HepG2 (cell line): ENCODE results near the gene NEK6. TPM values are rescaled to one million over a fixed set of nuclear protein-coding genes. Genes with fewer than 3 reads are reported as not detected.

ENCODE experiments used
- DNMT3B ChIP-seq: conservative IDR thresholded peaks from 2 replicates; pipeline ENCODE4 v1.6.1; 2016; ENCODE audit warnings: missing biosample characterization, control low read depth
- E2F5 ChIP-seq: sonication (generic); formaldehyde crosslinking; conservative IDR thresholded peaks from 2 replicates; pipeline ENCODE4 v1.4.0; 2020; ENCODE audit warnings: missing genetic modification reagents
- HMG20A ChIP-seq: IDR thresholded peaks from 2 replicates; pipeline ENCODE4 v1.6.1; 2016; ENCODE audit warnings: borderline replicate concordance
- KLF12 ChIP-seq: sonication (generic); formaldehyde crosslinking; IDR thresholded peaks from 2 replicates; pipeline ENCODE4 v1.4.0; 2020; ENCODE audit warnings: missing genetic modification reagents, borderline replicate concordance
- MZF1 ChIP-seq: sonication (generic); formaldehyde crosslinking; IDR thresholded peaks from 2 replicates; pipeline ENCODE4 v1.8.1; 2023; ENCODE audit warnings: mild to moderate bottlenecking, missing genetic modification reagents, borderline replicate concordance
- SIX4 ChIP-seq: sonication (generic); formaldehyde crosslinking; IDR thresholded peaks from 2 replicates; pipeline ENCODE4 v1.4.0; 2020; ENCODE audit warnings: missing genetic modification reagents
- ZBTB20 ChIP-seq: sonication (generic); formaldehyde crosslinking; IDR thresholded peaks from 2 replicates; pipeline ENCODE4 v1.8.1; 2023; ENCODE audit warnings: missing genetic modification reagents, low read depth, mild to moderate bottlenecking, borderline replicate concordance
- ZMYM2 ChIP-seq: sonication (generic); formaldehyde crosslinking; IDR thresholded peaks from 2 replicates; pipeline ENCODE4 v1.8.0; 2022; ENCODE audit warnings: mild to moderate bottlenecking, missing genetic modification reagents
- ZNF101 ChIP-seq: sonication (generic); formaldehyde crosslinking; IDR thresholded peaks from 2 replicates; pipeline ENCODE4 v1.4.0; 2020; ENCODE audit warnings: mild to moderate bottlenecking, low read depth, missing genetic modification reagents, borderline replicate concordance
- ZNF136 ChIP-seq: sonication (generic); formaldehyde crosslinking; IDR thresholded peaks from 2 replicates; pipeline ENCODE4 v1.8.1; 2022; ENCODE audit warnings: low read depth, mild to moderate bottlenecking, moderate library complexity, missing genetic modification reagents
- ZNF143 ChIP-seq: sonication (generic); formaldehyde crosslinking; IDR thresholded peaks from 2 replicates; pipeline ENCODE4 v1.4.0; 2020; ENCODE audit warnings: missing genetic modification reagents
- ZNF180 ChIP-seq: sonication (generic); formaldehyde crosslinking; IDR thresholded peaks from 2 replicates; pipeline ENCODE4 v1.4.0; 2020; ENCODE audit warnings: low read depth, missing genetic modification reagents, borderline replicate concordance
- ZNF235 ChIP-seq: sonication (generic); formaldehyde crosslinking; IDR thresholded peaks from 2 replicates; pipeline ENCODE4 v1.8.1; 2023; ENCODE audit warnings: mild to moderate bottlenecking, missing genetic modification reagents, borderline replicate concordance
- ZNF329 ChIP-seq: sonication (generic); formaldehyde crosslinking; IDR thresholded peaks from 2 replicates; pipeline ENCODE4 v1.9.0; 2021; ENCODE audit warnings: low read depth, mild to moderate bottlenecking, missing genetic modification reagents
- ZNF562 ChIP-seq: sonication (generic); formaldehyde crosslinking; IDR thresholded peaks from 2 replicates; pipeline ENCODE4 v1.8.0; 2022; ENCODE audit warnings: missing genetic modification reagents, borderline replicate concordance
- ZNF781 ChIP-seq: sonication (generic); formaldehyde crosslinking; IDR thresholded peaks from 2 replicates; pipeline ENCODE4 v1.5.1; 2020; ENCODE audit warnings: borderline replicate concordance, mild to moderate bottlenecking, missing genetic modification reagents; ENCODE audit errors: not compliant biosample characterization
- ZNF83 ChIP-seq: sonication (generic); formaldehyde crosslinking; IDR thresholded peaks from 2 replicates; pipeline ENCODE4 v1.4.0; 2020; ENCODE audit warnings: missing genetic modification reagents, mild to moderate bottlenecking, borderline replicate concordance
- polyA plus RNA-seq, 8 experiments: library from polyadenylated mRNA; depleted of rRNA in 3 of 8; stranded (reverse) in 7 of 8; unstranded in 1 of 8; fragments of >200 nt; fragmentation: Illumina TruSeq in 4 of 8; extraction: Trizol in 4 of 8; gene quantifications; 2 replicates each; pipeline versions ENCODE4 v1.2.1 to v1.2.3, GENCODE V29; 2011 to 2016; ENCODE audit warnings: low read depth in 4 of 8, missing spikeins in 1 of 8, mixed read lengths in 1 of 8; ENCODE audit not compliant: insufficient read depth in 1 of 8
- total RNA-seq, 5 experiments: library from RNA; depleted of rRNA; stranded (reverse); fragments of >200 nt; fragmentation: Illumina TruSeq; extraction: Trizol; gene quantifications; 2 replicates each; pipeline ENCODE4 v1.2.3, GENCODE V29; 2016; ENCODE audit warnings: low read depth in 1 of 5
- TF ChIP-seq, protein P1 (sequence below): sonication (generic); formaldehyde crosslinking; IDR thresholded peaks from 2 replicates; pipeline ENCODE4 v1.5.1; 2020; ENCODE audit warnings: mild to moderate bottlenecking, missing genetic modification reagents, moderate library complexity
- TF ChIP-seq, protein P2 (sequence below): sonication (generic); formaldehyde crosslinking; IDR thresholded peaks from 2 replicates; pipeline ENCODE4 v1.4.0; 2020; ENCODE audit warnings: missing genetic modification reagents

Gene NEK6
- total and polyA plus RNA-seq, 2 of the 13 experiments (the other 11 are each of a cell fraction or from before 2014, with no cell fraction given) = 30.4 to 119 TPM

DNA sequence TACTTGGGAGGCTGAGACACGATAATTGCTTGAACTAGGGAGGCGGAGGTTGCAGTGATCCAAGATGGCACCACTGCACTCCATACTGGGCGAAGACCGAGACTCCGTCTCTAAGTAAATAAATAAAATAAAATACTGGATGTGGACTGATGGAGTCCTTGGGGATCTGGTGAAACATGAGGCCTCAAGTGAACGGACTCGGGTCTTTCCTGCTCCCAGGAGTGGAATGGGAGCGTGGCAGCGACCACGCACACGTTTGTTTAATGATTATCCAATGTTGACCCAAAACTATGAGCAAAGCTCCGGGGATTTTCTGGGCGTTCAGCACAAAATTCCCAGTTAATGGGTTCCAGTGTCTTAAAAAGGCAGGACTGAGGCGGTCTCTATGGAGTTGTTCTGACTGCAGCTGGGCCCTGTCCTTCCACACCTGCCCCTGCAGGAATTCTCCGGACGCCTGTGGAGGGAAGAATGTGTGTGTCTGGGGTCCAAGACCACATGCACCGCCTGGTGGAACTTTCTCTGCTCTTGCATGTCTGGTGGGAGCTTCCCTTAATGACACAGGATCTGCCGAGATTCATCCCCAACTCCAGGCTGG, 26.6 kb downstream of the NEK6 start (continued):
- TF ChIP-seq, protein P1, sequence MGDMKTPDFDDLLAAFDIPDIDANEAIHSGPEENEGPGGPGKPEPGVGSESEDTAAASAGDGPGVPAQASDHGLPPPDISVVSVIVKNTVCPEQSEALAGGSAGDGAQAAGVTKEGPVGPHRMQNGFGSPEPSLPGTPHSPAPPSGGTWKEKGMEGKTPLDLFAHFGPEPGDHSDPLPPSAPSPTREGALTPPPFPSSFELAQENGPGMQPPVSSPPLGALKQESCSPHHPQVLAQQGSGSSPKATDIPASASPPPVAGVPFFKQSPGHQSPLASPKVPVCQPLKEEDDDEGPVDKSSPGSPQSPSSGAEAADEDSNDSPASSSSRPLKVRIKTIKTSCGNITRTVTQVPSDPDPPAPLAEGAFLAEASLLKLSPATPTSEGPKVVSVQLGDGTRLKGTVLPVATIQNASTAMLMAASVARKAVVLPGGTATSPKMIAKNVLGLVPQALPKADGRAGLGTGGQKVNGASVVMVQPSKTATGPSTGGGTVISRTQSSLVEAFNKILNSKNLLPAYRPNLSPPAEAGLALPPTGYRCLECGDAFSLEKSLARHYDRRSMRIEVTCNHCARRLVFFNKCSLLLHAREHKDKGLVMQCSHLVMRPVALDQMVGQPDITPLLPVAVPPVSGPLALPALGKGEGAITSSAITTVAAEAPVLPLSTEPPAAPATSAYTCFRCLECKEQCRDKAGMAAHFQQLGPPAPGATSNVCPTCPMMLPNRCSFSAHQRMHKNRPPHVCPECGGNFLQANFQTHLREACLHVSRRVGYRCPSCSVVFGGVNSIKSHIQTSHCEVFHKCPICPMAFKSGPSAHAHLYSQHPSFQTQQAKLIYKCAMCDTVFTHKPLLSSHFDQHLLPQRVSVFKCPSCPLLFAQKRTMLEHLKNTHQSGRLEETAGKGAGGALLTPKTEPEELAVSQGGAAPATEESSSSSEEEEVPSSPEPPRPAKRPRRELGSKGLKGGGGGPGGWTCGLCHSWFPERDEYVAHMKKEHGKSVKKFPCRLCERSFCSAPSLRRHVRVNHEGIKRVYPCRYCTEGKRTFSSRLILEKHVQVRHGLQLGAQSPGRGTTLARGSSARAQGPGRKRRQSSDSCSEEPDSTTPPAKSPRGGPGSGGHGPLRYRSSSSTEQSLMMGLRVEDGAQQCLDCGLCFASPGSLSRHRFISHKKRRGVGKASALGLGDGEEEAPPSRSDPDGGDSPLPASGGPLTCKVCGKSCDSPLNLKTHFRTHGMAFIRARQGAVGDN (CRISPR knock-in tag) = peak; percentile 65
- TF ChIP-seq ZNF329 (CRISPR knock-in tag) = no peak
- no peak for TF ChIP-seq MZF1 (CRISPR knock-in tag)
- 0 out of 2 replicates have a peak, but pooled peaks have one; percentile 49 for TF ChIP-seq ZMYM2 (CRISPR knock-in tag)
- peak; percentile 63; the same call in 1 of the 2 replicates for TF ChIP-seq HMG20A (CRISPR knock-in tag)
- TF ChIP-seq ZNF180 = no peak
- TF ChIP-seq ZNF781 = no peak
- no peak; the same call in 1 of the 2 replicates for TF ChIP-seq ZNF235 (CRISPR knock-in tag)
- TF ChIP-seq ZNF83 (CRISPR knock-in tag) = no peak
- no peak for TF ChIP-seq KLF12 (CRISPR knock-in tag)
- TF ChIP-seq, protein P2, sequence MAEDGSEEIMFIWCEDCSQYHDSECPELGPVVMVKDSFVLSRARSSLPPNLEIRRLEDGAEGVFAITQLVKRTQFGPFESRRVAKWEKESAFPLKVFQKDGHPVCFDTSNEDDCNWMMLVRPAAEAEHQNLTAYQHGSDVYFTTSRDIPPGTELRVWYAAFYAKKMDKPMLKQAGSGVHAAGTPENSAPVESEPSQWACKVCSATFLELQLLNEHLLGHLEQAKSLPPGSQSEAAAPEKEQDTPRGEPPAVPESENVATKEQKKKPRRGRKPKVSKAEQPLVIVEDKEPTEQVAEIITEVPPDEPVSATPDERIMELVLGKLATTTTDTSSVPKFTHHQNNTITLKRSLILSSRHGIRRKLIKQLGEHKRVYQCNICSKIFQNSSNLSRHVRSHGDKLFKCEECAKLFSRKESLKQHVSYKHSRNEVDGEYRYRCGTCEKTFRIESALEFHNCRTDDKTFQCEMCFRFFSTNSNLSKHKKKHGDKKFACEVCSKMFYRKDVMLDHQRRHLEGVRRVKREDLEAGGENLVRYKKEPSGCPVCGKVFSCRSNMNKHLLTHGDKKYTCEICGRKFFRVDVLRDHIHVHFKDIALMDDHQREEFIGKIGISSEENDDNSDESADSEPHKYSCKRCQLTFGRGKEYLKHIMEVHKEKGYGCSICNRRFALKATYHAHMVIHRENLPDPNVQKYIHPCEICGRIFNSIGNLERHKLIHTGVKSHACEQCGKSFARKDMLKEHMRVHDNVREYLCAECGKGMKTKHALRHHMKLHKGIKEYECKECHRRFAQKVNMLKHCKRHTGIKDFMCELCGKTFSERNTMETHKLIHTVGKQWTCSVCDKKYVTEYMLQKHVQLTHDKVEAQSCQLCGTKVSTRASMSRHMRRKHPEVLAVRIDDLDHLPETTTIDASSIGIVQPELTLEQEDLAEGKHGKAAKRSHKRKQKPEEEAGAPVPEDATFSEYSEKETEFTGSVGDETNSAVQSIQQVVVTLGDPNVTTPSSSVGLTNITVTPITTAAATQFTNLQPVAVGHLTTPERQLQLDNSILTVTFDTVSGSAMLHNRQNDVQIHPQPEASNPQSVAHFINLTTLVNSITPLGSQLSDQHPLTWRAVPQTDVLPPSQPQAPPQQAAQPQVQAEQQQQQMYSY (CRISPR knock-in tag) = peak; percentile 97
- no peak for TF ChIP-seq ZNF136 (CRISPR knock-in tag)
- TF ChIP-seq ZNF562 (CRISPR knock-in tag) = no peak
- TF ChIP-seq ZNF143 (CRISPR knock-in tag) = no peak
- peak; percentile 41; the same call in 1 of the 2 replicates for TF ChIP-seq ZBTB20 (CRISPR knock-in tag)
- TF ChIP-seq DNMT3B (CRISPR knock-in tag) = no peak
- no peak for TF ChIP-seq E2F5 (CRISPR knock-in tag)
- 0 out of 2 replicates have a peak, but pooled peaks have one; percentile 61 for TF ChIP-seq SIX4 (CRISPR knock-in tag)
- no peak for TF ChIP-seq ZNF101 (CRISPR knock-in tag)
